Mammary epithelial cell (primary cell): ENCODE measurements around the gene UBE3B.

ENCODE experiments used
- CTCF ChIP-seq, 2 donors: IDR thresholded peaks in 1 of 2; conservative IDR thresholded peaks in 1 of 2; 2 replicates each; pipeline ENCODE4 v1.5.1; 2011 to 2012; ENCODE audit warnings: inconsistent platforms in 2 of 2, low read length in 2 of 2, mild to moderate bottlenecking in 2 of 2, control low read depth in 1 of 2, low read depth in 1 of 2; ENCODE audit not compliant: insufficient read depth in 1 of 2; ENCODE audit errors: extremely low read depth in 1 of 2
- EZH2 ChIP-seq: IDR thresholded peaks from 2 replicates; pipeline ENCODE4 v1.6.1; 2012; ENCODE audit warnings: low read length, inconsistent platforms, borderline replicate concordance

DNA sequence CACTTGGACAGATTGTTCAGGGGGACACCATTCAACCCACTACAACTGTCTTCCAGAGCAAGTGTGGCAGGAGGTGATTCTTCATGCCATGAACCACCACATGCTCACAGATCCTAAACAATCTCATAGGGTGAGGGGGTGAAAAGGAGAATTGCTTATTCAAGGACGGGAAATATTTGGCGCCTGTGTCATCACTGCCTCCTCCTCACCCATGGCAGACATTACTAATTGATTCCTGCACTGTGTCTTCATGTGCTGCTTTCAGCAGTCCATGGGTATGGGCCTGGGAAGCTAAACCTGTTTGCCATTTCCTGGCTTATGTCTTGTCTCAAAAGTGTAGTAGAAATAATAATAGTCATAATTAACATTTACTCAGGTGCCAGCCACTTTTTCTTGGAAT is 64.6 kb downstream of the UBE3B start:
- TF ChIP-seq EZH2: no peak
- no peak for TF ChIP-seq CTCF (conservative IDR thresholded peaks at IDR 0.05 in 1 of 2, IDR thresholded peaks at IDR 0.05 in 1 of 2; ENCODE audit: extremely low read depth in 1 of 2, insufficient read depth in 1 of 2, low read depth in 1 of 2, low read length in 2 of 2)
